GM19467 (cell line): ENCODE results near the gene ST7.
"Not testable (repeated sequence)": the region's sequence is repeated elsewhere in the genome, so short reads cannot be mapped to it uniquely, and the experiment has no call there.

ENCODE experiments used
- ATAC-seq: cut with Tn5 transposase; IDR thresholded peaks from one replicate; pipeline ENCODE4 v1.9.1; 2021; ENCODE audit warnings: mild to moderate bottlenecking, moderate library complexity; ENCODE audit not compliant: unreplicated experiment

The ST7 gene

GRCh38 chr7:117088623-117089194 is 135.4 kb downstream of the ST7 start:
- no peak for ATAC-seq

GRCh38 chr7:117090791-117091190 is 137.5 kb downstream of the ST7 start:
- no peak for ATAC-seq

GRCh38 chr7:117091721-117092120 is 138.4 kb downstream of the ST7 start:
- ATAC-seq: no peak

- no peak for ATAC-seq
Measured at GRCh38 chr7:117092785-117093184, 139.5 kb downstream of the ST7 start.

GRCh38 chr7:117094457-117094856 is 141.2 kb downstream of the ST7 start:
- ATAC-seq: no peak

GRCh38 chr7:117095055-117095454 is 141.8 kb downstream of the ST7 start:
- ATAC-seq: no peak

- no peak for ATAC-seq
Measured at GRCh38 chr7:117096330-117096729, 143.0 kb downstream of the ST7 start.

- no peak for ATAC-seq
Measured at GRCh38 chr7:117096942-117097341, 143.6 kb downstream of the ST7 start.

GRCh38 chr7:117097860-117098259 is 144.6 kb downstream of the ST7 start:
- ATAC-seq: no peak

GRCh38 chr7:117098457-117098856 is 145.2 kb downstream of the ST7 start:
- ATAC-seq: no peak

GRCh38 chr7:117101026-117101425 is 147.7 kb downstream of the ST7 start:
- no peak for ATAC-seq

- peak; percentile 95 for ATAC-seq
Measured at GRCh38 chr7:117110480-117111315, 157.4 kb downstream of the ST7 start.

- ATAC-seq: no peak
Measured at GRCh38 chr7:117111535-117111934, 158.2 kb downstream of the ST7 start.

- ATAC-seq: no peak
Measured at GRCh38 chr7:117112640-117113039, 159.3 kb downstream of the ST7 start.

GRCh38 chr7:117113871-117114270 is 160.6 kb downstream of the ST7 start:
- no peak for ATAC-seq

GRCh38 chr7:117114272-117114671 is 161.0 kb downstream of the ST7 start:
- no peak for ATAC-seq

- no peak for ATAC-seq
Measured at GRCh38 chr7:117116211-117116610, 162.9 kb downstream of the ST7 start.

- no peak for ATAC-seq
Measured at GRCh38 chr7:117117172-117117571, 163.9 kb downstream of the ST7 start.

- ATAC-seq: no peak
Measured at GRCh38 chr7:117118579-117119180, 165.4 kb downstream of the ST7 start.

- ATAC-seq: no peak
Measured at GRCh38 chr7:117119192-117119924, 166.1 kb downstream of the ST7 start.

- not testable (repeated sequence) for ATAC-seq
Measured at GRCh38 chr7:117120321-117120720, 167.0 kb downstream of the ST7 start.
